HUES48 (cell line): ENCODE results near the gene L2HGDH.

Source experiments
- H3K27ac ChIP-seq: one replicate; pipeline ENCODE4 v1.7.0; 2013; ENCODE audit warnings: low read depth, low read length, inconsistent platforms
- H3K27me3 ChIP-seq: 2 replicates; pipeline ENCODE4 v1.6.1; 2013; ENCODE audit warnings: mild to moderate bottlenecking, low read length; ENCODE audit not compliant: control insufficient read depth, insufficient read depth
- H3K36me3 ChIP-seq: 2 replicates; pipeline ENCODE4 v1.6.1; 2013; ENCODE audit warnings: low read length; ENCODE audit not compliant: control insufficient read depth, insufficient read depth
- H3K4me1 ChIP-seq: 2 replicates; pipeline ENCODE4 v1.6.1; 2013; ENCODE audit warnings: mild to moderate bottlenecking, low read length; ENCODE audit not compliant: control insufficient read depth, insufficient read depth
- H3K4me3 ChIP-seq: 2 replicates; pipeline ENCODE4 v1.5.1; 2013; ENCODE audit warnings: mild to moderate bottlenecking, low read depth, low read length
- H3K9ac ChIP-seq: 2 replicates; pipeline ENCODE4 v1.6.1; 2013; ENCODE audit warnings: mild to moderate bottlenecking, low read depth, low read length, moderate library complexity
- H3K9me3 ChIP-seq: 2 replicates; pipeline ENCODE4 v1.6.1; 2013; ENCODE audit warnings: low read length; ENCODE audit not compliant: control insufficient read depth, insufficient read depth

The L2HGDH gene

DNA sequence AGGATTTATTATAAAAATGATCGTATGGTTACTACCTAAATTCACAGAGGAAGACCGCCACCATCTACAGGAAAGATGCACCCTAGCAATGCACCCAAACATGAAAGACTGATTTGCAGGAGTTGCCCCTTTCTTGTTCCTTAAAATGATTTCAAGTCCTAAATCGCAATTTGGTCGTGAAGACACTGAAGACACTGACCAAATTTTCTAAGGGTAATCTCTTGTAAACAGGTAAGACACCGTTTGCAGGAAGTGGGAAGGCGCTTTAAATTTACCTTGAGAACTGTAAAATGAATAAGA, 81.7 kb downstream of the L2HGDH start:
- Histone ChIP-seq H3K36me3 (no peaks in the 10 kb centered on the region), H3K27me3 (no peaks in the 10 kb centered on the region), H3K27ac (no peak overlapping the region), H3K9ac (0 out of 2 replicates have a peak overlapping the region, but pooled peaks have one; percentile 70), H3K4me3 (peak overlapping the region; percentile 79), H3K9me3 (no peaks in the 10 kb centered on the region), H3K4me1 (peaks cover 24% of the 10 kb centered on the region)

DNA sequence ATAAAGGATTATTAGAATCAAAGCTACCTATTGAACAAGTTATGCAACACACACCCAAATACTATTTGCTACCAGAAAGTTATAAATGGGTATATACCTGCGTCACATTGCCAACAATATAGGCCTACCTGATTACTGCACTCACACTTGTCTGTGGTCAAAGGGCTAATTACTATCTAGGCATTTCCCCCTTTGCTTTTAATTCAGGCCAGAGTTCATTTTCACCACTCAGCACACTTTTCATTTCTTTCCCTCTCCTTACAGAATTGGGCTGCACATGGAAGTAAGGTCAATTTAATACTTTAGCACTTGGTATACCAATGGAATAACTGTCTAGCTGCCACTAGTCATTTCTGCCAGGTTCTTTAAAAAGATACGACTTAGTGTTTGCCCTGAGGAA, 82.3 kb downstream of the L2HGDH start:
- Histone ChIP-seq H3K9ac (no peak overlapping the region), H3K9me3 (no peaks in the 10 kb centered on the region), H3K4me3 (peak overlapping the region; percentile 79), H3K4me1 (peaks cover 25% of the 10 kb centered on the region), H3K36me3 (no peaks in the 10 kb centered on the region), H3K27ac (no peak overlapping the region), H3K27me3 (no peaks in the 10 kb centered on the region)

DNA sequence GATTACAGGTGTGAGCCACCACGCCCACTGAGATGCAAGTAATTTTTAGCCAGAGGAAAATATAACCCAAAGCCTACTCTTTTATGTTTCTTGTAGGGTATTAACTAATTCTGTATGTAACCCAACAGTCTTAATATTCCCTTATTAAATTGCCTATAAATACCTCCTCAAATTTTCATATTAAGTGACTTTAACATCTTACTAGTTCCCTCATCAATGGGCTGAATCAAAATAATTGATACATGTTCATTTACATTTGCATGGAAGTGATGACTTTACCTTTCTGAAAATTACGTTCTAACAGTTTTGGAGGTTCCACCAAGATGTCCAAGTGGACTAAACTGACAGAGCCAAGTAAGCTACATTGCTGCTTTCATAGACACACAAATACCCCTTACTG, 83.7 kb downstream of the L2HGDH start:
- no peak overlapping the region for H3K27ac ChIP-seq
- H3K4me1 ChIP-seq = peaks cover 25% of the 10 kb centered on the region
- no peak overlapping the region for H3K9ac ChIP-seq
- H3K4me3 ChIP-seq = no peak overlapping the region
- H3K9me3 ChIP-seq = no peaks in the 10 kb centered on the region
- no peaks in the 10 kb centered on the region for H3K27me3 ChIP-seq
- no peaks in the 10 kb centered on the region for H3K36me3 ChIP-seq

DNA sequence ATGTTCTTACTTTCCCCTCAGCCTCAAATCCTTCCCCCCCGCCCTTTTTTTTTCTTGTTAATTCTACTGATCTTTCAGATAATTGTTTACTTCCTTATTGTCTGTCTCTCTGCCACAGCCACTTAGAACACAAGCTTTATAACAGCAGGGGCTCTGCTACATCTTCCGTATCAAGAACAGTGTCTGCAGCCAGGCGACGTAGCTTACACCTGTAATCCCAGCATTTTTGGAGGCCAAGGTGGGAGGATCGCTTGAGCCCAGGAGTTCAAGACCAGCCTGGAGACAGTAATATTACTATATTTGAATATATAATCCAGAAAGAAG, 86.1 kb downstream of the L2HGDH start:
- H3K27me3 ChIP-seq = no peaks in the 10 kb centered on the region
- H3K36me3 ChIP-seq = no peaks in the 10 kb centered on the region
- peaks cover 29% of the 10 kb centered on the region for H3K4me1 ChIP-seq
- peak overlapping the region; percentile 44 for H3K27ac ChIP-seq
- no peak overlapping the region for H3K9ac ChIP-seq
- H3K4me3 ChIP-seq = no peak overlapping the region
- no peaks in the 10 kb centered on the region for H3K9me3 ChIP-seq

DNA sequence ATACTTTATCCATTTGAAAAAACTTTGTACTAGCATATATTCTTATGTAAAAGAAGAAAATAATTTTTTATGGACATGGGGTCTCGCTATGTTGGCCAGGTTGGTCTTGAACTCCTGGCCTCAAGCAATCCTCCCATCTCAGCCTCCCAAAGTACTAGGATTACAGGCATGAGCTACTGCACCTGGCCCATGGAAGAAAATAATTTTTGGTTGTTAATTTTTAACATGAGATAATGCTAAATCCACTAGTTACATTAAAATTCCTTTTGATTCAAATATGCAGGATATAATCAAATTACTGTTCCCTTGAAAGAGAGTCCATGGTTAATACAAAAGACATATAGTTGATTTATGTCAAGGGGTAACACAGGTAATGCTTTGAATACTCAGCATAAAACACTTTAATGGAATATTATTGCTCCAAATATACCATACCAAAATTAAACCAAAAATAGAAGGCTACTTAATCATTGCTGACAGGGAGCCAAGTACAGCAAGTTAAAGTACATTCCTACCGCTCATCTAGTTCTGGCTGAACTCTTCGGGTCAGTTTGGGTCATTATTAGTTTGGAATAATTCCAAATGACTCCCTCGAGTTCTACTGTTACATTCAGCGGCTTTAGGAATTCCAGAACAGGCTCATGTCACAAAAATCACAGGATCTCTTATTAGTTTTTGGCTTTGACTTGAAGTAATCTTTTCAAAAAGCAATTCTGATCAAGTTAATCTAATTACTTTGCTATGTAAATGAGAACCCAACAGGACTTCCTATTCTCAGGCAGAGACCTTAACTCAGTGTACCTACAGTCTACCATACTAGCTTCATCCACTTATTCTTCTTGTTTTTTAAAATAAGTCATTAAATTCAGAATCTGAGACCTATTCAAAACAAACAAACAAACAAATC, 86.7 kb downstream of the L2HGDH start:
- no peak overlapping the region for H3K9ac ChIP-seq
- no peak overlapping the region for H3K4me3 ChIP-seq

DNA sequence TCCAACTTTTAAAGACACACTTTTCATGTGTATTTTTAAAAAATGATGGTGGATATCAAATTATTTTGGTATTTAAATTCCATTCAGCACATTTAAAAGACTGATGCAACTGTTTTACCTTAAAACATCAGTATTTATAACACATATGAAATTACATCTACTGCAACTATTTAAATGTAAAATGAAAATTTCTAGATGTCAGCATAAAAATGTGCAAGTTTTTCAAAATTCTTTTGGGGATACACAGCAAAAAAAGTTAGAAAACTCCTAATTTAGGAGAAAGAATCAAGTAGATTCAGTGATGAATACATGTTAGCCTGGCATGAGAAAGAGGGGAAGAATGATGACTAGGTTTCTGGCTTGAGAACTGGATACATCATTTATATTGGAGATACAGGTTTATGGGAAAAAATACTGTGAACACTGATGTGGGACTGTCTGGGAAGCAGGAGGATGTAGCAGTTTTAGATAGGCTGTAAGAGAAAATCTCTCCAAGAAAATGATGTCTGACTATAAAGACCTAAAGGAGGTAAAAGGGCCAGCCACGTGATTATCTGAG, 89.9 kb downstream of the L2HGDH start:
- Histone ChIP-seq H3K4me1 (peaks cover 21% of the 10 kb centered on the region), H3K9ac (no peak overlapping the region), H3K27me3 (no peaks in the 10 kb centered on the region), H3K9me3 (no peaks in the 10 kb centered on the region), H3K4me3 (no peak overlapping the region), H3K36me3 (no peaks in the 10 kb centered on the region), H3K27ac (no peak overlapping the region)

More for the DNA sequence above, 86.7 kb downstream of the L2HGDH start:
- Histone ChIP-seq H3K27ac (peak overlapping the region; percentile 44), H3K27me3 (no peaks in the 10 kb centered on the region), H3K36me3 (no peaks in the 10 kb centered on the region), H3K4me1 (peaks cover 29% of the 10 kb centered on the region), H3K9me3 (no peaks in the 10 kb centered on the region)

DNA sequence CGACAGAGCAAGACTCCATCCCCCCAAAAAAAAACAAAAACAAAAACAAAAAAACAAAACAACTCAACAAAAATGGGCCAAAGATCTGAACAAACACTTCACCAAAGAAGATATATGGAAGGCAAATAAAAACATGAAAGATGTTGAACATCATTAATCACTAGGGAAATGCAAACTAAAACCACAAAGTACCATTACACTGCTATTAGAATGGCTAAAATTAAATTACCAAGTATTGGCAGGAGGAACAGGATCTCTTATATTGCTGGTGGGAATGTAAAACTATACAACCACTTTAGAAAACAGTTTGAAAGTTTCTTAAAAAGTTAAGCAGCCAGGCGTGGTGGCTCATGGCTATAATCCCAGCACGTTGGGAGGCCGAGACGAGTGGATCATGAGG, 93.5 kb downstream of the L2HGDH start:
- H3K4me3 ChIP-seq = no peak overlapping the region
- no peaks in the 10 kb centered on the region for H3K27me3 ChIP-seq
- no peak overlapping the region for H3K9ac ChIP-seq
- H3K9me3 ChIP-seq = no peaks in the 10 kb centered on the region
- H3K36me3 ChIP-seq = no peaks in the 10 kb centered on the region
- H3K27ac ChIP-seq = no peak overlapping the region
- peaks cover 8% of the 10 kb centered on the region; the same call in 1 of the 2 replicates for H3K4me1 ChIP-seq

DNA sequence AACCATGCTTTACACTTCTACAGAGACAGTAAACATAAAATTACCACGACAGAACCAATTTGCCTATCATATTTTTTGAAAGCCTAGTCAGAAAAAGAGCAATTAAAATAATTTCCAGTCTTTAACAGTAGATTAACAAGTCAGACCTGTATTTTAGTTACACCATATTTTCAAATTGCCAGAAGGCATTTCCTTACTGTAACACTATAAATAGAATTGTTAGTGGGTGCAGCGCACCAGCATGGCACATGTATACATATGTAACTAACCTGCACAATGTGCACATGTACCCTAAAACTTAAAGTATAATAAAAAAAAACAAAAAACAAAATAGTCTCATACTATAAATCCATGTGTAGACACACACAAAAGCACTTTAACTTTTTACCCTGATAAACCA, 96.6 kb downstream of the L2HGDH start:
- no peaks in the 10 kb centered on the region for H3K27me3 ChIP-seq
- peaks cover 4% of the 10 kb centered on the region; the same call in 1 of the 2 replicates for H3K4me1 ChIP-seq
- no peaks in the 10 kb centered on the region for H3K9me3 ChIP-seq
- no peak overlapping the region for H3K4me3 ChIP-seq
- no peaks in the 10 kb centered on the region for H3K36me3 ChIP-seq
- H3K9ac ChIP-seq = no peak overlapping the region
- H3K27ac ChIP-seq = no peak overlapping the region

DNA sequence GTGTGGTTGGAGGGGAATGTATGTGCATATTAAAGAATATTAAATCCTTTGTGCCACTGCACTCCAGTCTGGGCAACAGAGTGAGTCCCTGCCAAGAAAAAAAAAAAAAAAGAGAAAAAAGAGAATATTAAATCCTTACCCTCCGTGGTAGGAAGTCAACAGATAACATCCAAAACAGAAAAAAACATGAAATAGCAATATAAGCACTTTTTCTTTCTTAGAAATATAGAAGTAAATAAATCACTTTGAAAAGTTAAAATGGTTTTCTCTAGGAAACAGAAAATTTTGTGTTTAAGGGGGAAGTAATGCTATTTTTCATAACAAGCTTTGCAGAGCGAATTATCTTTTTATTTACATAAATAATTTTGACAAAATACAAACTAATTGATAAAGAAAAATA, 98.2 kb downstream of the L2HGDH start:
- H3K4me1 ChIP-seq = peaks cover 4% of the 10 kb centered on the region; the same call in 1 of the 2 replicates
- no peak overlapping the region for H3K9ac ChIP-seq
- H3K9me3 ChIP-seq = no peaks in the 10 kb centered on the region
- H3K27me3 ChIP-seq = no peaks in the 10 kb centered on the region
- H3K36me3 ChIP-seq = no peaks in the 10 kb centered on the region
- no peak overlapping the region for H3K4me3 ChIP-seq
- H3K27ac ChIP-seq = no peak overlapping the region

DNA sequence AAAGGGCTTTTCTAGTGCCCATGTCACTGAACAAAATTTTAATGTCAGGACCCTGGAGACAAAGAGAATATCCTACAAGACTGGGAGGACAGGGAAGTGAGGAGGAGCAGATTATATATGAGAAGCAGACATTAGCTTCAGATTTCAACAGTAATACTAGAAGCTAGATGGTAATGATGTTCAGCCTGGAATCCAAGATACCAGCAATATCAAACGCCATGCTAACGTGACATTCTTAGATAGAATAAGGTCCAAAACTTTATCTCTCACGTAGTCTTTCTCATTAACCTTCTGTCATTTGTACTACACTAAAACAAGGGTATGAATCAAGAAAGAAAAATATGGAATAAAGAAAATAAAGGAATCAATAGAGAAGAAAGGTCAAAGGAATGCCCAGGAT, 99.3 kb downstream of the L2HGDH start:
- Histone ChIP-seq H3K9me3 (no peaks in the 10 kb centered on the region), H3K36me3 (no peaks in the 10 kb centered on the region), H3K27ac (no peak overlapping the region), H3K4me1 (peaks cover 4% of the 10 kb centered on the region; the same call in 1 of the 2 replicates), H3K27me3 (no peaks in the 10 kb centered on the region), H3K4me3 (no peak overlapping the region), H3K9ac (no peak overlapping the region)

DNA sequence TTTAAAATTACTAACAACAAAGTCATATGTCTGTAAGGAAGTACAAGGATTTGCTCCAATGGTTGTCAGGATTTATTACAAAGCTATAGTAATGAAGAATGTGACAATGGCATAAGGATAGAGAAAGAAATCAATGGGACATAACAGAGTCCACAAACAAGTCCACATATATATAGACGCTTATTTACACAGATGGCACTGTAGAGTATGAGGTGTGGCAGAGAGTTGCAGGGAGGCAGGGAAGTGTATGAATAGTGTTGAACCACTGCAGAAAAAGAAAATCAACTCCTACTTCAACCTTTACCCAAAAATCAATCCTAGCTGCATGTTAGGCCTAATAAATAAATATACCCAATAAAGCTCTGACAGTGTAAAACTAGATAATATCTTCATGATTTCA, 102.0 kb downstream of the L2HGDH start:
- no peak overlapping the region for H3K27ac ChIP-seq
- no peaks in the 10 kb centered on the region for H3K27me3 ChIP-seq
- H3K9ac ChIP-seq = no peak overlapping the region
- no peak overlapping the region for H3K4me3 ChIP-seq
- H3K4me1 ChIP-seq = no peaks in the 10 kb centered on the region
- H3K9me3 ChIP-seq = no peaks in the 10 kb centered on the region
- no peaks in the 10 kb centered on the region for H3K36me3 ChIP-seq
